HG02798 (cell line): ENCODE measurements around the gene MYO9A.

Experiments used
- ATAC-seq: cut with Tn5 transposase; IDR thresholded peaks from one replicate; pipeline ENCODE4 v1.9.1; 2021; ENCODE audit warnings: mild to moderate bottlenecking; ENCODE audit not compliant: unreplicated experiment, poor library complexity

The MYO9A gene

GRCh38 chr15:71812966-71813722 lies 304.8 kb downstream of the MYO9A start:
- ATAC-seq, result no peak

- no peak for ATAC-seq
These were observed 305.9 kb downstream of the MYO9A start for GRCh38 chr15:71811752-71812735.

GRCh38 chr15:71811036-71811736 lies 306.8 kb downstream of the MYO9A start:
- no peak for ATAC-seq

GRCh38 chr15:71810256-71811035 lies 307.5 kb downstream of the MYO9A start, which contains the start of gene NR2E3:
Gene NR2E3, plus strand, starts transcription at chr15:71810554. Its CDS starts 190 bp downstream, at chr15:71810744.
- ATAC-seq, result no peak

GRCh38 chr15:71809346-71809745 lies 308.6 kb downstream of the MYO9A start:
- no peak for ATAC-seq

GRCh38 chr15:71808311-71809020 lies 309.5 kb downstream of the MYO9A start:
- ATAC-seq, result no peak

- ATAC-seq, result no peak
These were observed 310.3 kb downstream of the MYO9A start for GRCh38 chr15:71807691-71808091.

- ATAC-seq, result no peak
These were observed 310.8 kb downstream of the MYO9A start for GRCh38 chr15:71807125-71807629.

GRCh38 chr15:71806452-71806931 lies 311.5 kb downstream of the MYO9A start:
- ATAC-seq, result no peak

GRCh38 chr15:71804695-71805470 lies 313.1 kb downstream of the MYO9A start:
- peak; percentile 48 for ATAC-seq

- no peak for ATAC-seq
These were observed 313.7 kb downstream of the MYO9A start for GRCh38 chr15:71804226-71804625.

GRCh38 chr15:71802770-71803169 lies 315.2 kb downstream of the MYO9A start:
- ATAC-seq, result no peak

GRCh38 chr15:71801935-71802655 lies 315.9 kb downstream of the MYO9A start:
- ATAC-seq, result no peak

GRCh38 chr15:71800835-71801745 lies 316.9 kb downstream of the MYO9A start:
- ATAC-seq, result no peak

GRCh38 chr15:71800190-71800589 lies 317.8 kb downstream of the MYO9A start:
- no peak for ATAC-seq

- no peak for ATAC-seq
These were observed 319.3 kb downstream of the MYO9A start for GRCh38 chr15:71798641-71799040.
